Left colon (tissue), 2 donors: ENCODE results near the gene CRYL1. TPM values are rescaled to one million over a fixed set of nuclear protein-coding genes. Genes with fewer than 3 reads are reported as not detected.

Source experiments
- ATAC-seq: fragments of 200-7000 bp; cut with Tn5 transposase; one replicate; pipeline ENCODE4 v1.9.1; 2020; ENCODE audit warnings: mild to moderate bottlenecking, moderate library complexity
- DNase-seq, 2 donors: peaks; one replicate each; pipeline ENCODE4 v3.0.0-alpha.2; 2020
- intact Hi-C, 2 donors: fragments of 100-400 bp; cut with DNase I in 1 of 2; cut with micrococcal nuclease in 1 of 2; formaldehyde crosslinking; loops; one replicate each; pipeline versions ENCODE4 v1.11.2 to v1.14.0; 2022; cut with DNase I, micrococcal nuclease
- long read RNA-seq: library from polyadenylated mRNA; unstranded; transcript quantifications from one replicate; pipeline ENCODE4 v2.0.0, GENCODE V29; 2021
- total RNA-seq, 2 donors: library from RNA; stranded (reverse); fragmentation: NEBNext Ultra II Directional; extraction: Animal tissue kit (Norgen Biotek cat#: 25700); gene quantifications; one replicate each; pipeline ENCODE4 v1.2.1, GENCODE V29; 2021
- donor health status: DM: no; HTN: no; CAD: no.
- donor health status: DM: yes; HTN: yes; CAD: no.

The CRYL1 gene
- total RNA-seq, result 100 to 1,000 TPM; 115 to 128 TPM
- long read RNA-seq, transcript CRYL1-209 (7 exons, 1,331 nt), result minor isoform, 16 of 241 reads
- long read RNA-seq, transcript CRYL1-201 (8 exons, 1,485 nt), result major isoform, 212 of 241 reads
- long read RNA-seq, partial matches to known transcripts, result 5 of 241 reads
- long read RNA-seq, other reads (novel, unspliced or antisense), result 8 of 241 reads

DNA sequence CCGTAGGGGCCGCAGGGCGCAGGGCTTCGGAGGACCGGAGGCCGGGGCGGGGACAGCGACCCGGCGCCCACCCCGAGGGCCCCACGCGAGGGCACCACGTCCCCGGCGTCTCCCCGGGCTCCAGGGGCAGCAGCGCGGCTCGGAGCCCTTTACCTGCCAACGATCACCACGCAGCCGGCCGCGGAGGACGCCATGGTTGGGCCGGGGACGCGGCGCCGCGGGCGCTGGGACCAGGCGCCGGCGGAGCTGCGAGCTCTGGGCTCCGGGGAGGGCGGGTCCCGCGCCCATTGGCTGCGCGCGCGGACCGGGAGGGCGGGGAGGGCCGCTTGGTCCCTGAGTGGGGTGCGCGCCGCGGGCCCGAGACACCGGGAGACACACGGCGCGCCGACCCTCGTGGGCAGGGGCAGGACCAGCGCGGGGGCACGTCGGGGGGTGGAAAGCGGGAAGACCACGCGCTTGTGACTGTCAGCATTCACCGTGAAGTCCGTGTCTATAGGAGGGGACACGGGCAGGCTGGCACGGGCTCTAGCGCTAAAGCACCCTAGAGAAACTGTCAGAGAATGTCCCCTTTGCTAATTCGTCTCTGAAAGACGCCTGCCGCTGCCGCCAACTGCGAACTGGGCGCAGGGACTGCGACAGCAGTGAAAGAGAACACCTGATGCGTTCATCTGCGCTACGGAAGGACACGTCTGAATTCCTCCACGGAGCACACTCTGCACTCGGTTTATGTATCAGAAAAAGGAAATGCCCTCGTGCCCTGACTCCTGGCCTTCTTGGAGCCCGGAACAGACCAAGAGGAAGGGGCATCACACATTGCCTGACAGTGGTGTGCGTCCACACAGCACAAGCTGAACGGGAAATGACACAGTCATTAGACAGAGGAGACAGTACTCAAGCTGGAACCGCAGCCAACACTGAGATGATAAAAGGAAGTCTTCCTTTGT lies at the start of gene CRYL1:
CRYL1 (minus strand) TSS at position 257 of the 944 bp plus-strand sequence; CDS start at position 194, 63 bp downstream.
- peak; percentile 78 to 87 for DNase-seq
- intact Hi-C loops, result no loop called here
- peak; percentile 92 for ATAC-seq

DNA sequence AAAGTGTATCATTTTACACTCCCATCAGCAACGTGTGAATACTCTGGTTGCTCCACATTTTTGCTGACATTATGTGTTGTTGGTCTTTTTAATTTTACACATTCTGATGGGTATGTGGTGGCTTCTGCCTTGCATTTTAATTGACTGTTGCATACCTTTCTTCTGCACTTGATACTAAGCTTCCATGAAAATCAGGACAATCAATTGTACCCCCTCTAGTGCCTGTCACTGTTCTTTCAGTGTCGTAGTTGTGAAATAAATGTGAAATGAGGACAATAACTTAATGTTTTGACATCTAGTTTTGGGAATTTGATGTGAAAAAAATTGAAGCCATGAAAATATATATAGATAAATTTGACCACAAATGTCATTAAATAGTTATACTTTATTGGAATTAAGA lies 48.0 kb upstream of the CRYL1 start:
- DNase-seq, result no peak
- intact Hi-C loops, result no loop called here
- no peak for ATAC-seq

DNA sequence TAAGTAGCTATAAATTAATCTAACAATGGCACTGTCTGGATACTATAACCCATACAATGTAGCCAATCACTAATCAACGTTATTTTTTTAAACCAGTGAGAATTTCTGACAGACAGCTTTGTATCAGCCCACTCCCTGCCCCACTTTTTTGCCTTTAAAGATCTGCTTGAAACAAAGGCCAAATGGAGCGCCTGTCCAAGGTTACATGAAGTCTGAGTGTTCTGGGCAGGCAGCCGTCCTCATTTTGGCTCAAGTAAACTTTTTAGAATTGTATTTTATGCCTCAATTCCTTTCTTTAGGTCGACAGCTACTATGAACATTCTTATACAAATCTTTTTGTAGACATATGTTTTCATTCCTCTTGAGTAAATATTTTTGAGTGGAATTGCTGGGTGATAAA lies 47.5 kb upstream of the CRYL1 start:
- intact Hi-C loops, result no loop called here
- no peak for ATAC-seq

GRCh38 chr13:20571676-20572075 lies 46.0 kb upstream of the CRYL1 start:
- intact Hi-C loops, result no loop called here
- ATAC-seq (no peak), DNase-seq (no peak)

More for the DNA sequence above, 47.5 kb upstream of the CRYL1 start:
- DNase-seq, result no peak

DNA sequence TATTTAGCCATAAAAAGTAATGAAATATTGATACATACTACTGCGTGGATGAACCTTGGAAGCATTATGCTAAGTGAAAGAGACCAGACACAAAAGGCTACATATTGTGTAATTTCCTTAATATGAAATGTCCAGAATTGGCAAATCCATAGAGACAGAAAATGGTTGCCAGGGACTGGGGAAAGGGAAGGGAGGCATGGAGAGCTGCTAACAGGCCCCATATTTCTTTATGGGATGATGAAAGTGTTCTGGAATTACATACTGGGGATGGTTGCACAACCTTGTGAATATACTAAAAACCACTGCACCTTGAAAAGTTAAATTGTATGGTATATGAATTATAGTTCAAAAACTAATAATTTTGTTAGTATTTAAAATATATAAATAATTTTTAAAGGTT lies 44.9 kb upstream of the CRYL1 start:
- DNase-seq (no peak), ATAC-seq (no peak)
- intact Hi-C loops, result no loop called here

DNA sequence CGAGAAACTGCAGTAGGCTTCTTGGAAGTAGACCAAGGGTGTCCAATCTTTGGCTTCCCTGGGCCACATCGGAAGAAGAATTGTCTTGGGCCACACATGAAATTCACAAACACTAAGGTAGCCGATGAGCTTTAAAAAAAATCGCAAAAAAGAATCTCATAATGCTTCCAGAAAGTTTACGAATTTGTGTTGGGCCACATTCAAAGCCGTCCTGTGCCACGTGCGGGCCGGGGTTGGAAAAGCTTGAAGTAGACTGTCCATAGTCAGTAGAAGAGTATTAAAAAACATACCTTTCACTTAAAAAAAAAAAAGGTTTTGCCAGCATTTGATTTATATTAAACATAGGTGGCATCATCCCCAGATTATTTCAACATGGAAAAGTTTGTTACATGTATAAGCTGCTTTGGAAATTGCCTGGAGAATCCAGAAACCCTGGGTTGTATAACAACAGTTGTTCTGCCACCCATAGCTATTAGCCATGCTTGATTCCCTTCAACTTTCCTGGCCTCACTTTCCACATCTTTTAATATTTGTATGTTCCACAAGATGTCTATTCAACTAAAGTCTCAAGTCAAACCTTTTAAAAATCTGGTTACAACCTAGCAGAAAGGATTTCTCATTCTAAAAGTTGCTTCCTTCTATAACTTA lies 42.3 kb upstream of the CRYL1 start:
- DNase-seq, result no peak
- intact Hi-C loops, result no loop called here
- no peak for ATAC-seq

GRCh38 chr13:20566898-20567874 lies 41.5 kb upstream of the CRYL1 start, which contains the start of gene IFT88:
TSS of gene IFT88 (plus strand) at chr13:20567157. CDS start at chr13:20574386, 7,229 bp downstream.
- peak; percentile 90 for ATAC-seq
- intact Hi-C loops, result no loop called here
- peak; percentile 87 to 92 for DNase-seq

DNA sequence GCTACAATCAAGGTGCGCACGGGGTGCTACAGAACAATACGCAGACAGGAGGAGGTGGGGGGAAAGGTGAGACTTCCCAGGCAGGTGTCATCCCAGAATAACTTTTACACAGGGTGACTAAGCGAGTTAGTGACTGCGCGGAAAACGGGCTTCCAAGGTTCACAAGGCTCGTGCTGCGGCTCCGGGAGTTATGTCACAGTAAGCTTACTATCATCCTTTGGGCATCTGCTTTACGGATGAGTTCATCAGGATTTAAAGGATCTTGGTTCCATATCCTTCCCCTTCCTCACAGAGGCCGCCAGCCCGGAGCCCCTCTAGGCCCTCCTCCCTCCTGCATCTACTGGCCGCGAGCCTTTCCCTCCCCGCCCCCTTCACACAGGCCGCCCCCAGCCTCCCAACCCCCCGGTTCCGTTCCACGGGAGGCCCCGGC lies 40.8 kb upstream of the CRYL1 start:
- peak; percentile 66 for ATAC-seq
- intact Hi-C loops, result no loop called here

DNA sequence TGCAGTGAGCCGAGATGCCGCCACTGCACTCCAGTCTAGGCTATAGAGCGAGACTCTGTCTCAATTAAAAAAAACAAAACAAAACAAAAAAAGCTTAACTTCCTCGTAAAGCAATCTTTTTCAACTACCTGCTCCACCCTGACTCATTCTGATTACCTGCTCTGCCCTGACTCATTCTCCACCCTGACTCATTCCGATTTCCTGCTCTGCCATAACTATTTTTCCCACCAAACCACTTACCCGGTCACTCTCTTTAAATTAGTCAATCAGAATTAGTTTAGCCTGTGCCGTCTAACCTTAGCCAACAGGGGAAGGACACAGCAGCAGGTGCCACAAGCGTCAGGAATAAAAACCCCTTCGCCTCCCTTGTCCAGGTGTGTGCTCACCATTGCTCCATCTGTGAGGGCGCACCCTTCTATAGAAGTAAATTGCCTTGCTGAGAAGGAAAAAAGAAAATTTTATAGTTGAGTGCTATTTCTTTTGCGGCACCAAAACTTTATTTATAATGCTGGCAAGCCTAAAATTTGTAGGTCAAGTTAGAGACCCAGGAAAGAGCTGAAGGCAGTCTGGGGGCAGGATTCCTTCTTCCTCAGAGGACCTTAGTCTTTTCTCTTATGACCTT lies 39.6 kb upstream of the CRYL1 start:
- no peak for ATAC-seq
- no peak for DNase-seq
- intact Hi-C loops, result no loop called here

More for the DNA sequence above, 40.8 kb upstream of the CRYL1 start:
- DNase-seq, result peak in 1 of 2 donors; percentile 76

DNA sequence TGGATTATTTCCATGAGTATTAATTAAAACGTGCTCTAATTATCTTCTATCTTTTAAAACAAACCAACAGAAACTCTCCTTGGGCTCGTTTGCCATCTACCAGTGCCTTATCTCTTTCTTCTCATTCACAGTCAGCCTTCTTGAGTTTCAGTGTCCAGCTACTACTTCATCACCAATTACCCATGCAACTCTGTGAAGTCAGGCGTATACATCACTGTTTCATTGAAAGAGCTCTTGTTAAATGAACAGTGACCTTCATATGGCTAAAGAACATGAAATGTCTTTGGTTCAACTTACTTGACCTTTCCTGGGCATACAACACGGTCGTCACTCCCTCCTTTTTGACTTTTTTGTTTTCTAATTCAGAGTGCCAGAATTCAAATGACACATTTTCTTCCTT lies 36.1 kb upstream of the CRYL1 start:
- ATAC-seq, result no peak
- DNase-seq, result no peak
- intact Hi-C loops, result no loop called here

- DNase-seq (no peak), ATAC-seq (peak; percentile 3)
- intact Hi-C loops, result no loop called here
Observed at GRCh38 chr13:20559659-20560356, 34.2 kb upstream of the CRYL1 start.

- DNase-seq, result no peak
- ATAC-seq, result no peak
- intact Hi-C loops, result no loop called here
Observed at GRCh38 chr13:20558982-20559381, 33.3 kb upstream of the CRYL1 start.

GRCh38 chr13:20553311-20553710 lies 27.7 kb upstream of the CRYL1 start:
- ATAC-seq, result no peak
- intact Hi-C loops, result no loop called here
- no peak for DNase-seq

GRCh38 chr13:20550799-20551198 lies 25.1 kb upstream of the CRYL1 start:
- ATAC-seq (no peak), DNase-seq (no peak)
- intact Hi-C loops, result no loop called here

GRCh38 chr13:20547479-20547908 lies 21.8 kb upstream of the CRYL1 start:
- intact Hi-C loops, result no loop called here
- DNase-seq (peak; percentile 72 to 77), ATAC-seq (peak; percentile 85)

- intact Hi-C loops, result no loop called here
Observed at GRCh38 chr13:20546556-20546955, 20.9 kb upstream of the CRYL1 start.

DNA sequence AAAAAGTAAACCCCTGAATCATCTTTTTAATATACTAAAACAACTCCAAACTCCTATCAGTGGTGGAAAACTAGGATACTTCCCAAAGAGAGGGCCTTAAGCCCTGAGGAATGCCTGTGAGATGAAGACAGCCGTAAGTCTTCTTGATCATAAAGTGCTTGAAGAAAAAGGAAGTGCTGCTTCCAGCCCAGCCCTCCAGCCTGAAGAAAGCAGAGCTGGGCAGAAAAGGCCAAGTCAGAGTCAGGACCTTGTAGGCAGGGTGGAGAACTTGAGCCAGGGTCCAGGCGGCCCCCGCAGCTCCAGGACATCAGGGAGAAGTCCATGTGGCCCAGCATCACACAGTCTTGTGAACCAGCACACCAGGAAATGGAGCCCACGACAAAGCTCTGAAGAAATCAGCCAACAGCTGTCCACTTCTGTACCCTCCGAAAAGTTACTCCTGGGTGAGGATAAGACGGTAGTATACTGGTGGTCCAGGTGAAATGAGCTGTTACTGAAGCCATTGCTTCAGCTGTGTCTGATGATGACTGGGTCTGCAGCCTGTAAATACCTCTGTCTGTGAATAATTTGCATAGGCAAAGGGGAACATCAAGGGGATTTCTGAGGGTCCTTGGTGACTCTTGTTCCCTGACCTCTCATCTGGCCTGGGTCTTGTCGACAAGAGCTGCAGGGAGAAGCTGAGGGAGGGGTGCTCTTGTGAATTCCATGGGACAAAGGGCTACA lies 18.7 kb upstream of the CRYL1 start:
- intact Hi-C loops, result no loop called here
- no peak for ATAC-seq

More at GRCh38 chr13:20546556-20546955, 20.9 kb upstream of the CRYL1 start:
- ATAC-seq (peak; percentile 89), DNase-seq (no peak)

More for the DNA sequence above, 18.7 kb upstream of the CRYL1 start:
- no peak for DNase-seq
